Measurements from ENCODE around the gene TMCC3. TPM values are rescaled to one million over a fixed set of nuclear protein-coding genes. Genes with fewer than 3 reads are reported as not detected.

The TMCC3 gene
- total RNA-seq, 1 experiment from 2014 or later: 0.82 TPM

DNA sequence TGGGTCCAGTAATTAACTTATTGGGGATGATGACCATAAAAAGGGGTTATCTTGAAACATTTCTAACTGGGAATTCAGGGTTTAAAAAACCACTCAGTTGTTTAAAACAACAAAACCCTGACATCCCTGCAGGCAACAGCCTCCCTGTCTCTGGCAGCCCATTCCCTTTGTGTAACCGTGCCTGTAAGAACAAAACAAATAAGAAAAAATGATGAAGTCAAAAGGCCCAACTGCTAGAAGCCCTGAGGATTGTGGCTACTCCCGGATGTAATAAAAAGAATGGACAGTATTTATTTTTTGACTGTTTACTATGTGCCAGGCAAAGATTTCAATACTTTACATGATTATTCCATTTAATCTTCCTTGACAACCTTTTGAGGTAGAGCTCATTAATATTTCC lies 75.3 kb downstream of the TMCC3 start:
- H3K4me1 ChIP-seq (ENCODE audit: low read length): no peaks in the 10 kb centered on the region
- no peak overlapping the region for H3K4me3 ChIP-seq (ENCODE audit: low read length)
- no peak overlapping the region for H3K9ac ChIP-seq (ENCODE audit: low read length)
- no peak overlapping the region for H3K4me2 ChIP-seq (ENCODE audit: low read depth, low read length, poor library complexity, severe bottlenecking)
- DNase-seq: no peak
- no peak overlapping the region for H3K27ac ChIP-seq (ENCODE audit: low read length)
- H3K79me2 ChIP-seq (ENCODE audit: low read length): no peaks in the 10 kb centered on the region
- no peaks in the 10 kb centered on the region for H3K27me3 ChIP-seq (ENCODE audit: low read length)
- H3K9me3 ChIP-seq (ENCODE audit: low read length): no peaks in the 10 kb centered on the region
- no peaks in the 10 kb centered on the region for H4K20me1 ChIP-seq (ENCODE audit: insufficient read depth, low read depth, low read length)
- H2AFZ ChIP-seq (ENCODE audit: low read length): no peak overlapping the region
- H3K9me2 ChIP-seq (replicated peaks; ENCODE audit: insufficient read depth, low read length): no peaks in the 10 kb centered on the region
- no peaks in the 10 kb centered on the region for H3K36me3 ChIP-seq (ENCODE audit: insufficient read depth, low read length)

DNA sequence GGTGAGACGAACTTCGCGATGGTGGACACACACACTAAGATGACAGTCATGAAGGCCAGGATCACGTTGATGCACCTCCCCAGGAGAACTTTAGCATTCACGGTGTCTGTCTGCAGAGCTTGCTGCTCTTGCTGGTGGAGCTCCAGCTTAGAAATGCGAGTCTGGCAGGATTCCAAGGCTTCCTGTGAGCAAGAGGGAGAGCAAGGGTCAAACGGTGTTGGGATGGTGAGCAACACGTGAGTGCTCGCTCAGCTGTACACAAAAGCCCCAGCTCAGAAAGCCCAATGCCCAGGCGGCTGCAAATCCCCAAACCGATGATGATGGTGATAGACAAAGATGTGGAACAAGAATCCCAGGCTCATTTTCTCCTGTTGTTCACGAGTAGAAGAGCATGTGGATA lies 78.8 kb downstream of the TMCC3 start:
- no peaks in the 10 kb centered on the region for H3K27me3 ChIP-seq (ENCODE audit: low read length)
- H3K27ac ChIP-seq (ENCODE audit: low read length): no peak overlapping the region

DNA sequence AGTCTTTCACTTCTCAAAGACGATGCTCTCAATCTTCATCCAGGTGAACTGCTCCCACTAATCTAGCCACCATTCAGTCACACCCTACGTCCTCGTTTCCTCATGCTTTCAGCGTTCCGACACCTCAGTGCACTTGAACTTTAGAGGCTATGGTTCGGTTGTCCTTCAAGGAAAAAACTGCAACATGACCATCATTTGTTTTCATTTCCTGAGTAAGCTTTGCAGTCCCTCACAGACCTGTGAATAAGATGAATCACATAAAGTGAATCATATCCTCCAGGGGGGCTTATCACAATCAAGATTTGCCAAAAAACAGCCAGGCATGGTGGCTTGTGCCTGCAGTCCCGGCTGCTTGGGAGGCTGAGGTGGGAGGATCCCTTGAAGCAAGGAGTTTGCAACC lies 80.2 kb downstream of the TMCC3 start:
- DNase-seq: no peak
- no peak overlapping the region for H3K4me2 ChIP-seq (ENCODE audit: low read depth, low read length, poor library complexity, severe bottlenecking)

More for the DNA sequence above, 78.8 kb downstream of the TMCC3 start:
- Histone ChIP-seq H3K4me1 (ENCODE audit: low read length) (no peaks in the 10 kb centered on the region), H3K4me3 (ENCODE audit: low read length) (no peak overlapping the region), H3K36me3 (ENCODE audit: insufficient read depth, low read length) (no peaks in the 10 kb centered on the region), H3K79me2 (ENCODE audit: low read length) (no peaks in the 10 kb centered on the region), H2AFZ (ENCODE audit: low read length) (no peak overlapping the region), H3K9me2 (replicated peaks; ENCODE audit: insufficient read depth, low read length) (no peaks in the 10 kb centered on the region), H3K4me2 (ENCODE audit: low read depth, low read length, poor library complexity, severe bottlenecking) (no peak overlapping the region), H3K9ac (ENCODE audit: low read length) (no peak overlapping the region), H4K20me1 (ENCODE audit: insufficient read depth, low read depth, low read length) (no peaks in the 10 kb centered on the region), H3K9me3 (ENCODE audit: low read length) (no peaks in the 10 kb centered on the region)
- DNase-seq: no peak

DNA sequence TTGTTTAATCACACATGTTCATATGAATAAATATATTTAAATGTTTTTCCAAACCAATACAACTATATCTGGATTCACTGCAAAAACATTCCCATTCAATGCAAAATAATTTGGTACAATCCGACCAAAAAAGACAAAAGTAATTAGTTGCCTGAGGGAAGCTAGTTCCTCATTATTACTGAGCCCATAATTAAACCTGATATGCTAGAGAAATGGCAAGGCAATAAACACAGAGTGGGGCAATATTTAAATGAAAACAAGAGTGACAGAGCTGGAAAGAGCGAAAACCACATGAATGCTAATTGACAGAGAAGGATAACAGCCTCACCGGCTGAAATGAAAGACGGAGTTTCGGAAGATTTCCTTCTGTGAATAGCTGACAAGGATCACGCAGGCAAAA lies 82.6 kb downstream of the TMCC3 start:
- DNase-seq: no peak

More for the DNA sequence above, 80.2 kb downstream of the TMCC3 start:
- Histone ChIP-seq H3K27ac (ENCODE audit: low read length) (no peak overlapping the region), H3K4me1 (ENCODE audit: low read length) (no peaks in the 10 kb centered on the region), H2AFZ (ENCODE audit: low read length) (no peak overlapping the region), H3K27me3 (ENCODE audit: low read length) (no peaks in the 10 kb centered on the region), H3K79me2 (ENCODE audit: low read length) (no peaks in the 10 kb centered on the region), H4K20me1 (ENCODE audit: insufficient read depth, low read depth, low read length) (no peaks in the 10 kb centered on the region), H3K9me3 (ENCODE audit: low read length) (no peaks in the 10 kb centered on the region), H3K9ac (ENCODE audit: low read length) (no peak overlapping the region), H3K36me3 (ENCODE audit: insufficient read depth, low read length) (no peaks in the 10 kb centered on the region), H3K4me3 (ENCODE audit: low read length) (no peak overlapping the region), H3K9me2 (replicated peaks; ENCODE audit: insufficient read depth, low read length) (no peaks in the 10 kb centered on the region)

DNA sequence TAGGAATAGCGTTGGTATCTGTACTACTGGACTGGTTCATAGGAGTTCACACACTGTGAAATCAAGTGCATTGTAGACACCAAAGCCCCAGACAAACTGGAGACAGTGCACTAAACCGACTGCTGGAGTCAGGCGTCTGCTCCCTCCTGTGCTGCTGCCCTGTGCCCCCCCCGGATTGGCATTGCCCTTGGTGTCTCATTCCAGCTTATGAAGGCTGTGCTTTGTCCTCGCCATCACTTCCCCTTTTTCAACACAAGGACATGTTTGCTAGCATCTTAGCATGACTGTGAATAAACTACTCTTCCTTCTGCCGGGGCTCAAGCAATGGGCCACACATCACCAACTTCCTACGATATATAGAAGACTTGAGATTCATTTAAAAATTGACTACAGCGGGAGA lies 84.0 kb downstream of the TMCC3 start:
- no peak for DNase-seq
- no peaks in the 10 kb centered on the region for H3K79me2 ChIP-seq (ENCODE audit: low read length)
- H3K9me3 ChIP-seq (ENCODE audit: low read length): no peaks in the 10 kb centered on the region
- no peak overlapping the region for H3K9ac ChIP-seq (ENCODE audit: low read length)
- H3K36me3 ChIP-seq (ENCODE audit: insufficient read depth, low read length): no peaks in the 10 kb centered on the region
- H2AFZ ChIP-seq (ENCODE audit: low read length): no peak overlapping the region
- no peak overlapping the region for H3K27ac ChIP-seq (ENCODE audit: low read length)
- H3K9me2 ChIP-seq (replicated peaks; ENCODE audit: insufficient read depth, low read length): no peaks in the 10 kb centered on the region
- H3K4me2 ChIP-seq (ENCODE audit: low read depth, low read length, poor library complexity, severe bottlenecking): no peak overlapping the region
- no peak overlapping the region for H3K4me3 ChIP-seq (ENCODE audit: low read length)
- H3K27me3 ChIP-seq (ENCODE audit: low read length): no peaks in the 10 kb centered on the region
- peaks cover 10% of the 10 kb centered on the region for H3K4me1 ChIP-seq (ENCODE audit: low read length)
- no peaks in the 10 kb centered on the region for H4K20me1 ChIP-seq (ENCODE audit: insufficient read depth, low read depth, low read length)

More for the DNA sequence above, 82.6 kb downstream of the TMCC3 start:
- no peaks in the 10 kb centered on the region for H3K79me2 ChIP-seq (ENCODE audit: low read length)
- H3K4me1 ChIP-seq (ENCODE audit: low read length): no peaks in the 10 kb centered on the region
- no peak overlapping the region for H3K4me3 ChIP-seq (ENCODE audit: low read length)
- no peak overlapping the region for H3K9ac ChIP-seq (ENCODE audit: low read length)
- H3K9me2 ChIP-seq (replicated peaks; ENCODE audit: insufficient read depth, low read length): no peaks in the 10 kb centered on the region
- H4K20me1 ChIP-seq (ENCODE audit: insufficient read depth, low read depth, low read length): no peaks in the 10 kb centered on the region
- no peak overlapping the region for H3K4me2 ChIP-seq (ENCODE audit: low read depth, low read length, poor library complexity, severe bottlenecking)
- H3K9me3 ChIP-seq (ENCODE audit: low read length): no peaks in the 10 kb centered on the region
- no peak overlapping the region for H3K27ac ChIP-seq (ENCODE audit: low read length)
- H3K36me3 ChIP-seq (ENCODE audit: insufficient read depth, low read length): no peaks in the 10 kb centered on the region
- no peaks in the 10 kb centered on the region for H3K27me3 ChIP-seq (ENCODE audit: low read length)
- no peak overlapping the region for H2AFZ ChIP-seq (ENCODE audit: low read length)

DNA sequence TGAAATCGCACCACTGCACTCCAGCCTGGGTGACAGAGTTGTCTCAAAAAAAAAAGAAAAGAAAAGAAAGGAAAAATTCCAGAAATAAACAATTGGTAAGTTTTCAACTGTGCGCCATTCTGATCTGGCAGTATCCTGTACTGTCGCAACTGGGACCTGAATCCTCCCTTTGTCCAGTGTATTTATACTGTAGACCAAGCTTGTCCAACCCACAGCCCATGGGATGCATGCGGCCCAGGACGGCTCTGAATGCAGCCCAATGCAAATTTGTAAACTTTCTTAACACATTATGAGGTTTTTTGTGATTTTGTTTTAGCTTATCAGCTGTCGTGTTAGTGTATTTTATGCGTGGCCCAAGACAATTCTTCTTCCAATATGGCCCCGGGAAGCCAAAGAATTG lies 84.7 kb downstream of the TMCC3 start:
- no peaks in the 10 kb centered on the region for H3K9me2 ChIP-seq (replicated peaks; ENCODE audit: insufficient read depth, low read length)
- H3K9ac ChIP-seq (ENCODE audit: low read length): no peak overlapping the region
- no peak overlapping the region for H3K4me3 ChIP-seq (ENCODE audit: low read length)
- H3K27ac ChIP-seq (ENCODE audit: low read length): no peak overlapping the region
- H4K20me1 ChIP-seq (ENCODE audit: insufficient read depth, low read depth, low read length): no peaks in the 10 kb centered on the region
- H3K27me3 ChIP-seq (ENCODE audit: low read length): no peaks in the 10 kb centered on the region
- no peaks in the 10 kb centered on the region for H3K9me3 ChIP-seq (ENCODE audit: low read length)
- peaks cover 16% of the 10 kb centered on the region for H3K4me1 ChIP-seq (ENCODE audit: low read length)
- no peak overlapping the region for H2AFZ ChIP-seq (ENCODE audit: low read length)
- H3K36me3 ChIP-seq (ENCODE audit: insufficient read depth, low read length): no peaks in the 10 kb centered on the region
- no peaks in the 10 kb centered on the region for H3K79me2 ChIP-seq (ENCODE audit: low read length)
- no peak overlapping the region for H3K4me2 ChIP-seq (ENCODE audit: low read depth, low read length, poor library complexity, severe bottlenecking)
- DNase-seq: no peak

DNA sequence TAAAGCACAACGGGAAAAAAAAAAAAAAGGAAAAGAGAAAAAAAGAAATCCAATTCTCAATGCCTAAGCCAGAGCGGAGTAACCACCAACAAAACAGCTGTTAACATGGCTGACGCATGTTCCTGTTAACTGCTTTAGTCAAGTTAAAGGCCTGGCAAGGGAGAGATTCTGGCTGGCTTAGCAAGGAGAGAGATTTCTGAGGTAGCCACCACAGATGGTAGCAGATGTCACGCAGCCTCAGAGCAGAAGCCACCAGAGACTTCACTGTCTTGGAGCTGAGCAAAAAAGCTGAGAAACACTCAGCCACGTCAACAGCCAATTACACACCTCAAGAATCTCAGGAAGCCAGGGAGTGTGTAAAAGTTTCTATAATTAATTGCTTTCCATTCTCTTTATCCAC lies 87.1 kb downstream of the TMCC3 start:
- H3K36me3 ChIP-seq (ENCODE audit: insufficient read depth, low read length): no peaks in the 10 kb centered on the region
- H3K4me1 ChIP-seq (ENCODE audit: low read length): peaks cover 23% of the 10 kb centered on the region
- no peak overlapping the region for H3K4me2 ChIP-seq (ENCODE audit: low read depth, low read length, poor library complexity, severe bottlenecking)
- H3K9me3 ChIP-seq (ENCODE audit: low read length): no peaks in the 10 kb centered on the region
- H3K9ac ChIP-seq (ENCODE audit: low read length): no peak overlapping the region
- no peaks in the 10 kb centered on the region for H3K79me2 ChIP-seq (ENCODE audit: low read length)
- no peaks in the 10 kb centered on the region for H3K27me3 ChIP-seq (ENCODE audit: low read length)
- H3K4me3 ChIP-seq (ENCODE audit: low read length): no peak overlapping the region
- H4K20me1 ChIP-seq (ENCODE audit: insufficient read depth, low read depth, low read length): no peaks in the 10 kb centered on the region
- no peaks in the 10 kb centered on the region for H3K9me2 ChIP-seq (replicated peaks; ENCODE audit: insufficient read depth, low read length)
- no peak for DNase-seq
- no peak overlapping the region for H2AFZ ChIP-seq (ENCODE audit: low read length)
- no peak overlapping the region for H3K27ac ChIP-seq (ENCODE audit: low read length)

DNA sequence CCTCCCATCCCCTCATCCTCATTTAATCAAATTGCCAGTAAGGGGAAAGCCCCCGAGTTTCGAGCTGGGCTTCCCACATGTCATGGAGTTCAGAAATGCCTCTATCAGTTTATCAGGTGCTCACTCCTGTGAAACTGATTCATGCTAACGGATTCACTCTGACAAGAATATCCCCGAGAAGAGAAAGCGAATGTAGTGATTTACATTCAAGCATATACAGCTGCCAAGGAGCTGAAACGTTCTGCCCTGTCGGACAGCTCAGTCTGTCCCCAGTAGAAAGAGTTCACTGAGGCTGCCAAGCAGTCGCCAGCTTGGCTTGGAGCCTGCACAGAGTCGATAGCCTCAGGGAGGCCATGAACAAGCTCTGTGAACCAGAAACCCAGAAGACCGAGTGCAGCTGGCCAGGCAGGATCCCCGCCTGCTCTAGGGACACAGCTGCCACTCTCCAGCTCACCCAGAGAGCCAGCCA lies 88.4 kb downstream of the TMCC3 start:
- no peaks in the 10 kb centered on the region for H3K79me2 ChIP-seq (ENCODE audit: low read length)
- H3K9me2 ChIP-seq (replicated peaks; ENCODE audit: insufficient read depth, low read length): no peaks in the 10 kb centered on the region
- H3K27me3 ChIP-seq (ENCODE audit: low read length): no peaks in the 10 kb centered on the region
- peak overlapping the region; percentile 31; the same call in 1 of the 2 replicates for H3K9ac ChIP-seq (ENCODE audit: low read length)
- H3K36me3 ChIP-seq (ENCODE audit: insufficient read depth, low read length): no peaks in the 10 kb centered on the region
- DNase-seq: peak; percentile 60
- H3K4me2 ChIP-seq (ENCODE audit: low read depth, low read length, poor library complexity, severe bottlenecking): peak overlapping the region; percentile 56
- H3K27ac ChIP-seq (ENCODE audit: low read length): peak overlapping the region; percentile 4; the same call in 1 of the 2 replicates
- H2AFZ ChIP-seq (ENCODE audit: low read length): peak overlapping the region; percentile 70; the same call in 1 of the 2 replicates
- H3K4me1 ChIP-seq (ENCODE audit: low read length): peaks cover 23% of the 10 kb centered on the region
- H4K20me1 ChIP-seq (ENCODE audit: insufficient read depth, low read depth, low read length): no peaks in the 10 kb centered on the region
- H3K4me3 ChIP-seq (ENCODE audit: low read length): peak overlapping the region; percentile 27; the same call in 1 of the 2 replicates
- H3K9me3 ChIP-seq (ENCODE audit: low read length): no peaks in the 10 kb centered on the region
